MCF 10A (cell line): Measurements from ENCODE around the gene ANGEL2. TPM values are rescaled to one million over a fixed set of nuclear protein-coding genes. Genes with fewer than 3 reads are reported as not detected.

Source experiments
- BruUV-seq: library from RNA; stranded (reverse); fragments of 400-500 nt; replicated peaks from 2 replicates; lab custom pipeline; 2021; lab: Mats Ljungman, UMichigan
- CTCF ChIA-PET: fragments of 300-600 bp; sonication (Branson Sonifier 250); formaldehyde crosslinking; extraction: SDS; loops from one replicate; lab custom pipeline; 2021; ENCODE audit warnings: antibody characterized with exemption, inconsistent platforms; lab: Yijun Ruan, JAX
- POLR2A ChIA-PET: fragments of 300-600, 350-650 bp; sonication (Branson Sonifier 250); formaldehyde crosslinking; extraction: SDS; loops from one replicate; lab custom pipeline; 2020; ENCODE audit warnings: antibody characterized with exemption, inconsistent platforms; lab: Yijun Ruan, JAX
- DNase-seq: peaks from one replicate; pipeline ENCODE4 v3.0.0-alpha.2; 2018; ENCODE audit not compliant: unreplicated experiment
- H3K27ac Mint-ChIP-seq: one replicate; pipeline ENCODE4 v1.8.0; 2022; ENCODE audit warnings: mild to moderate bottlenecking, low read depth, mixed read lengths; ENCODE audit not compliant: unreplicated experiment
- H3K27me3 Mint-ChIP-seq: one replicate; pipeline ENCODE4 v1.8.0; 2022; ENCODE audit warnings: mixed read lengths; ENCODE audit not compliant: insufficient read depth, unreplicated experiment
- H3K36me3 Mint-ChIP-seq: one replicate; pipeline ENCODE4 v1.8.0; 2022; ENCODE audit warnings: mild to moderate bottlenecking, moderate library complexity, mixed read lengths; ENCODE audit not compliant: insufficient read depth, unreplicated experiment
- H3K4me1 Mint-ChIP-seq: one replicate; pipeline ENCODE4 v1.8.0; 2022; ENCODE audit warnings: mixed read lengths; ENCODE audit not compliant: insufficient read depth, unreplicated experiment
- H3K4me3 Mint-ChIP-seq: one replicate; pipeline ENCODE4 v1.8.0; 2022; ENCODE audit warnings: mild to moderate bottlenecking, moderate library complexity, mixed read lengths; ENCODE audit not compliant: unreplicated experiment
- H3K9me3 Mint-ChIP-seq: one replicate; pipeline ENCODE4 v1.8.0; 2022; ENCODE audit warnings: mixed read lengths; ENCODE audit not compliant: unreplicated experiment
- CTCF ChIP-seq: fragments of 200-600 bp; IDR thresholded peaks from one replicate; pipeline ENCODE4 v1.8.0; 2022; ENCODE audit warnings: antibody characterized with exemption, mild to moderate bottlenecking; ENCODE audit not compliant: unreplicated experiment
- intact Hi-C: fragments of 100-400 bp; cut with micrococcal nuclease; formaldehyde crosslinking; loops from 2 replicates; pipeline ENCODE4 v1.14.1; 2022
- total RNA-seq: library from RNA; stranded (reverse); gene quantifications from 2 replicates; pipeline ENCODE4 v1.2.3, GENCODE V29; 2022

Gene ANGEL2
- total RNA-seq, 1 experiment from 2014 or later: 89.7 TPM

GRCh38 chr1:212976586-212976985 is 39.1 kb downstream of the ANGEL2 start:
- Mint-ChIP-seq H3K36me3 (no peaks in the 10 kb centered on the region), H3K9me3 (no peaks in the 10 kb centered on the region), H3K27ac (no peak overlapping the region), H3K27me3 (no peaks in the 10 kb centered on the region), H3K4me1 (no peaks in the 10 kb centered on the region), H3K4me3 (no peak overlapping the region)
- POLR2A ChIA-PET: interaction anchor here (1.7 kb wide), 1 partner anchor 11 kb away, joined by 6 read pairs; no protein-coding TSS in a partner anchor
- no TSS peak for BruUV-seq
- no peak for DNase-seq
- intact Hi-C loops: no loop called here
- no peak for TF ChIP-seq CTCF
- CTCF ChIA-PET: interaction anchor here (0.9 to 2.1 kb wide), 2 partner anchors 13 to 19 kb away, joined by 5 to 8 read pairs; no protein-coding TSS in a partner anchor

GRCh38 chr1:212975111-212975918 is 40.4 kb downstream of the ANGEL2 start:
- H3K9me3 Mint-ChIP-seq: no peaks in the 10 kb centered on the region
- DNase-seq: no peak
- H3K36me3 Mint-ChIP-seq: no peaks in the 10 kb centered on the region
- TF ChIP-seq CTCF: no peak
- H3K4me3 Mint-ChIP-seq: no peak overlapping the region
- no peaks in the 10 kb centered on the region for H3K27me3 Mint-ChIP-seq
- ChIA-PET CTCF (no interaction called here), POLR2A (interaction anchor here (0.6 kb wide), 1 partner anchor 35 kb away, joined by 4 read pairs; no protein-coding TSS in a partner anchor)
- BruUV-seq: no TSS peak
- no peak overlapping the region for H3K27ac Mint-ChIP-seq
- H3K4me1 Mint-ChIP-seq: no peaks in the 10 kb centered on the region
- intact Hi-C loops: no loop called here

GRCh38 chr1:212974711-212975110 is 41.0 kb downstream of the ANGEL2 start:
- no peak overlapping the region for H3K27ac Mint-ChIP-seq
- no peaks in the 10 kb centered on the region for H3K4me1 Mint-ChIP-seq
- TF ChIP-seq CTCF: no peak
- CTCF ChIA-PET: no interaction called here
- DNase-seq: no peak
- H3K27me3 Mint-ChIP-seq: no peaks in the 10 kb centered on the region
- POLR2A ChIA-PET: interaction anchor here (0.6 kb wide), 1 partner anchor 34 kb away, joined by 4 read pairs; no protein-coding TSS in a partner anchor
- intact Hi-C loops: no loop called here
- BruUV-seq: no TSS peak
- no peak overlapping the region for H3K4me3 Mint-ChIP-seq
- H3K36me3 Mint-ChIP-seq: no peaks in the 10 kb centered on the region
- no peaks in the 10 kb centered on the region for H3K9me3 Mint-ChIP-seq

- no peaks in the 10 kb centered on the region for H3K9me3 Mint-ChIP-seq
- no peaks in the 10 kb centered on the region for H3K4me1 Mint-ChIP-seq
- DNase-seq: no peak
- ChIA-PET CTCF (no interaction called here), POLR2A (no interaction called here)
- BruUV-seq: no TSS peak
- H3K4me3 Mint-ChIP-seq: no peak overlapping the region
- no peaks in the 10 kb centered on the region for H3K36me3 Mint-ChIP-seq
- H3K27ac Mint-ChIP-seq: no peak overlapping the region
- TF ChIP-seq CTCF: no peak
- intact Hi-C loops: no loop called here
- H3K27me3 Mint-ChIP-seq: no peaks in the 10 kb centered on the region
Measured at GRCh38 chr1:212973899-212974298, 41.8 kb downstream of the ANGEL2 start.
